HG03025 (cell line): ENCODE results near the gene ANAPC16.
"Not testable (repeated sequence)": the region's sequence is repeated elsewhere in the genome, so short reads cannot be mapped to it uniquely, and the experiment has no call there.

Experiments
- ATAC-seq: cut with Tn5 transposase; IDR thresholded peaks from one replicate; pipeline ENCODE4 v1.9.1; 2021; ENCODE audit warnings: mild to moderate bottlenecking, moderate library complexity; ENCODE audit not compliant: unreplicated experiment, low FRiP score

ANAPC16 gene

GRCh38 chr10:72208526-72208925 lies 7.3 kb upstream of the ANAPC16 start:
- not testable (repeated sequence) for ATAC-seq

- not testable (repeated sequence) for ATAC-seq
Observed at GRCh38 chr10:72211381-72211780, 4.4 kb upstream of the ANAPC16 start.

GRCh38 chr10:72211832-72212231 lies 4.0 kb upstream of the ANAPC16 start:
- not testable (repeated sequence) for ATAC-seq

- ATAC-seq: no peak
Observed at GRCh38 chr10:72218325-72218724, 2.5 kb downstream of the ANAPC16 start.

GRCh38 chr10:72218726-72219125 lies 2.9 kb downstream of the ANAPC16 start:
- no peak for ATAC-seq

- ATAC-seq: no peak
Observed at GRCh38 chr10:72219235-72219814, 3.5 kb downstream of the ANAPC16 start.

GRCh38 chr10:72220637-72221036 lies 4.8 kb downstream of the ANAPC16 start:
- no peak for ATAC-seq

- no peak for ATAC-seq
Observed at GRCh38 chr10:72221278-72221677, 5.5 kb downstream of the ANAPC16 start.

- no peak for ATAC-seq
Observed at GRCh38 chr10:72223743-72224101, 7.9 kb downstream of the ANAPC16 start.

GRCh38 chr10:72224191-72224590 lies 8.4 kb downstream of the ANAPC16 start:
- not testable (repeated sequence) for ATAC-seq

GRCh38 chr10:72226418-72227027 lies 10.7 kb downstream of the ANAPC16 start:
- no peak for ATAC-seq

- no peak for ATAC-seq
Observed at GRCh38 chr10:72227826-72228225, 12.0 kb downstream of the ANAPC16 start.

GRCh38 chr10:72228318-72228751 lies 12.5 kb downstream of the ANAPC16 start:
- ATAC-seq: no peak

GRCh38 chr10:72229261-72230251 lies 13.7 kb downstream of the ANAPC16 start:
- ATAC-seq: no peak

GRCh38 chr10:72233621-72234020 lies 17.8 kb downstream of the ANAPC16 start:
- no peak for ATAC-seq

- ATAC-seq: no peak
Observed at GRCh38 chr10:72234560-72235095, 18.8 kb downstream of the ANAPC16 start.

GRCh38 chr10:72235544-72236279 lies 19.9 kb downstream of the ANAPC16 start:
- no peak for ATAC-seq

GRCh38 chr10:72238392-72239175 lies 22.8 kb downstream of the ANAPC16 start:
- ATAC-seq: no peak

GRCh38 chr10:72239409-72239808 lies 23.6 kb downstream of the ANAPC16 start:
- ATAC-seq: no peak

- no peak for ATAC-seq
Observed at GRCh38 chr10:72240371-72240770, 24.6 kb downstream of the ANAPC16 start.
